H1 (cell line): ENCODE measurements around the gene CDKN2B-AS1. TPM values are rescaled to one million over a fixed set of nuclear protein-coding genes. Genes with fewer than 3 reads are reported as not detected.

Experiments used
- CTCF ChIA-PET: fragments of 300-600 bp; sonication (Branson Sonifier 250); formaldehyde crosslinking; loops from one replicate; lab custom pipeline; 2021; ENCODE audit not compliant: partially characterized antibody; lab: Charles Lee
- POLR2A ChIA-PET: fragments of 300-600 bp; sonication (Branson Sonifier 250); formaldehyde crosslinking; loops from one replicate; lab custom pipeline; 2021; ENCODE audit warnings: inconsistent platforms; ENCODE audit not compliant: partially characterized antibody; lab: Charles Lee
- DNase-seq, 2 experiments: peaks; one replicate each; pipeline versions ENCODE4 v3.0.0 to v3.0.0-alpha.2; 2010 to 2022; ENCODE audit warnings: low spot score in 2 of 2, low read depth in 1 of 2, mixed read lengths in 1 of 2
- FAIRE-seq: peaks from 2 replicates; lab custom pipeline; 2011; peaks lifted over from hg19 to GRCh38; lab: Jason Lieb, UNC
- H2AFZ ChIP-seq: 2 replicates; pipeline ENCODE4 v1.8.1; 2012; ENCODE audit warnings: low read length, inconsistent platforms
- H2AK5ac ChIP-seq: 2 replicates; pipeline ENCODE4 v1.6.1; 2013; ENCODE audit warnings: low read depth, low read length
- H2BK120ac ChIP-seq: replicated peaks from 2 replicates; pipeline ENCODE3; 2013; ENCODE audit warnings: low read depth, low read length, inconsistent platforms
- H2BK12ac ChIP-seq: 2 replicates; pipeline ENCODE4 v1.6.1; 2013; ENCODE audit warnings: low read depth, low read length
- H2BK15ac ChIP-seq: 2 replicates; pipeline ENCODE4 v1.6.1; 2013; ENCODE audit warnings: low read length
- H2BK20ac ChIP-seq: 2 replicates; pipeline ENCODE4 v1.6.1; 2013; ENCODE audit warnings: low read length
- H2BK5ac ChIP-seq: 2 replicates; pipeline ENCODE4 v1.6.1; 2013; ENCODE audit warnings: low read depth, low read length
- H3K14ac ChIP-seq: 2 replicates; pipeline ENCODE4 v1.6.1; 2013; ENCODE audit warnings: inconsistent platforms; ENCODE audit not compliant: insufficient read length
- H3K18ac ChIP-seq: 2 replicates; pipeline ENCODE4 v1.6.1; 2013; ENCODE audit warnings: low read length; ENCODE audit errors: extremely low read depth
- H3K23ac ChIP-seq: 2 replicates; pipeline ENCODE4 v1.6.1; 2013; ENCODE audit warnings: inconsistent platforms; ENCODE audit not compliant: insufficient read length
- H3K23me2 ChIP-seq: 2 replicates; pipeline ENCODE4 v1.6.1; 2013; ENCODE audit warnings: low read depth, low read length
- H3K27ac ChIP-seq: 2 replicates; pipeline ENCODE4 v1.6.1; 2011; ENCODE audit warnings: low read depth, low read length, inconsistent platforms
- H3K27me3 ChIP-seq, 4 experiments: replicated peaks in 1 of 4; 1 replicate in 1 of 4; 2 replicates in 3 of 4; pipeline versions ENCODE4 v1.6.1 to v1.8.1; 2011 to 2013; ENCODE audit warnings: low read length in 3 of 4, mild to moderate bottlenecking in 3 of 4, inconsistent platforms in 2 of 4, mixed read lengths in 2 of 4, moderate library complexity in 1 of 4; ENCODE audit not compliant: control insufficient read depth in 3 of 4, insufficient read depth in 3 of 4; ENCODE audit errors: extremely low read depth in 1 of 4
- H3K36me3 ChIP-seq, 4 experiments: 2 replicates each; pipeline versions ENCODE4 v1.6.1 to v1.8.1; 2011 to 2013; ENCODE audit warnings: mild to moderate bottlenecking in 4 of 4, low read length in 3 of 4, moderate library complexity in 2 of 4, control low read depth in 1 of 4, inconsistent platforms in 1 of 4; ENCODE audit not compliant: insufficient read depth in 4 of 4, control insufficient read depth in 2 of 4
- H3K4ac ChIP-seq: replicated peaks from 2 replicates; pipeline ENCODE3; 2013; ENCODE audit warnings: low read length, low read depth, mixed read lengths, inconsistent platforms; ENCODE audit not compliant: insufficient read length
- H3K4me1 ChIP-seq, 4 experiments: replicated peaks in 1 of 4; 1 replicate in 1 of 4; 2 replicates in 3 of 4; pipeline versions ENCODE4 v1.6.1 to v1.8.1; 2011 to 2013; ENCODE audit warnings: low read length in 3 of 4, inconsistent platforms in 2 of 4, mixed read lengths in 1 of 4; ENCODE audit not compliant: insufficient read depth in 4 of 4, control insufficient read depth in 3 of 4
- H3K4me2 ChIP-seq, 2 experiments: 2 replicates each; pipeline versions ENCODE4 v1.6.1 to v1.8.1; 2011 to 2013; ENCODE audit warnings: low read depth in 2 of 2, low read length in 2 of 2, control low read depth in 1 of 2, inconsistent platforms in 1 of 2, mild to moderate bottlenecking in 1 of 2; ENCODE audit not compliant: insufficient read depth in 1 of 2
- H3K4me3 ChIP-seq, 4 experiments: fragments of 200-600, 300-600 bp in 1 of 4; sonication (generic), shearing (Covaris generic), sonication (Bioruptor Twin) in 1 of 4; 2 replicates each; pipeline versions ENCODE4 v1.5.1 to v1.8.1; 2011 to 2016; ENCODE audit warnings: low read length in 4 of 4, low read depth in 3 of 4, control low read depth in 2 of 4, inconsistent platforms in 2 of 4, mild to moderate bottlenecking in 2 of 4, mixed read lengths in 1 of 4, moderate library complexity in 1 of 4; ENCODE audit not compliant: insufficient read depth in 2 of 4; ENCODE audit errors: extremely low read depth in 1 of 4
- H3K56ac ChIP-seq: replicated peaks from 2 replicates; pipeline ENCODE3; 2013; ENCODE audit warnings: low read depth, mild to moderate bottlenecking, mixed read lengths, low read length, inconsistent platforms; ENCODE audit not compliant: insufficient read length
- H3K79me1 ChIP-seq: 2 replicates; pipeline ENCODE4 v1.6.1; 2013; ENCODE audit warnings: low read depth, low read length, control low read depth
- H3K79me2 ChIP-seq, 2 experiments: 2 replicates each; pipeline versions ENCODE4 v1.6.1 to v1.8.1; 2012 to 2013; ENCODE audit warnings: low read length in 2 of 2, mild to moderate bottlenecking in 2 of 2, inconsistent platforms in 1 of 2; ENCODE audit not compliant: insufficient read depth in 2 of 2, control insufficient read depth in 1 of 2
- H3K9ac ChIP-seq, 4 experiments: replicated peaks in 1 of 4; 1 replicate in 1 of 4; 2 replicates in 3 of 4; pipeline versions ENCODE4 v1.6.1 to v1.8.1; 2011 to 2013; ENCODE audit warnings: low read depth in 3 of 4, low read length in 3 of 4, control low read depth in 2 of 4, mild to moderate bottlenecking in 2 of 4, moderate library complexity in 2 of 4, inconsistent platforms in 1 of 4; ENCODE audit errors: extremely low read depth in 1 of 4
- H3K9me3 ChIP-seq, 2 experiments: 2 replicates each; pipeline versions ENCODE4 v1.6.1 to v1.8.1; 2012 to 2013; ENCODE audit warnings: mild to moderate bottlenecking in 2 of 2, moderate library complexity in 2 of 2, control low read depth in 1 of 2, inconsistent platforms in 1 of 2, low read depth in 1 of 2, low read length in 1 of 2, mixed read lengths in 1 of 2; ENCODE audit not compliant: insufficient read depth in 2 of 2
- H4K20me1 ChIP-seq, 2 experiments: replicated peaks in 1 of 2; 2 replicates each; pipeline versions ENCODE3 to v1.8.1; 2011 to 2013; ENCODE audit warnings: inconsistent platforms in 2 of 2, low read length in 2 of 2, mild to moderate bottlenecking in 1 of 2; ENCODE audit not compliant: insufficient read depth in 2 of 2, control insufficient read depth in 1 of 2
- H4K5ac ChIP-seq: 2 replicates; pipeline ENCODE4 v1.6.1; 2013; ENCODE audit warnings: low read length, low read depth, mixed read lengths, inconsistent platforms; ENCODE audit not compliant: insufficient read length
- H4K8ac ChIP-seq: 2 replicates; pipeline ENCODE4 v1.8.0; 2013; ENCODE audit warnings: mild to moderate bottlenecking, moderate library complexity, low read length, inconsistent platforms; ENCODE audit not compliant: insufficient read depth; ENCODE audit errors: extremely low read depth
- H4K91ac ChIP-seq: replicated peaks from 2 replicates; pipeline ENCODE3; 2013; ENCODE audit warnings: low read length, mixed read lengths, inconsistent platforms; ENCODE audit not compliant: insufficient read length
- CREB1 ChIP-seq: IDR thresholded peaks from 2 replicates; pipeline ENCODE4 v1.6.1; 2012; ENCODE audit warnings: inconsistent platforms
- CTBP2 ChIP-seq: IDR thresholded peaks from 2 replicates; pipeline ENCODE4 v1.7.0; 2011; ENCODE audit warnings: borderline replicate concordance, mild to moderate bottlenecking, moderate library complexity, mixed read lengths, low read length; ENCODE audit not compliant: insufficient read depth, insufficient read length
- EGR1 ChIP-seq: IDR thresholded peaks from 2 replicates; pipeline ENCODE4 v1.6.1; 2011; ENCODE audit warnings: low read depth, low read length, borderline replicate concordance
- GTF2F1 ChIP-seq: IDR thresholded peaks from 2 replicates; pipeline ENCODE4 v1.6.1; 2012; ENCODE audit warnings: low read depth, low read length, improper control_type of control experiment, borderline replicate concordance
- JUND ChIP-seq: IDR thresholded peaks from 2 replicates; pipeline ENCODE4 v1.6.1; 2011; ENCODE audit warnings: mild to moderate bottlenecking, improper control_type of control experiment, low read length
- NANOG ChIP-seq: IDR thresholded peaks from 2 replicates; pipeline ENCODE4 v1.6.1; 2011; ENCODE audit warnings: low read length, low read depth, mild to moderate bottlenecking, inconsistent platforms; ENCODE audit not compliant: insufficient read depth, poor library complexity, severe bottlenecking
- POU5F1 ChIP-seq: IDR thresholded peaks from 2 replicates; pipeline ENCODE4 v1.6.1; 2011; ENCODE audit warnings: low read depth, mild to moderate bottlenecking, low read length, moderate library complexity
- RFX5 ChIP-seq: IDR thresholded peaks from 2 replicates; pipeline ENCODE4 v1.6.1; 2011; ENCODE audit warnings: low read depth, low read length, improper control_type of control experiment, borderline replicate concordance
- RNF2 ChIP-seq: fragments of 200-900, 300-1000 bp; sonication (generic); IDR thresholded peaks from 2 replicates; pipeline ENCODE4 v1.7.1; 2016; ENCODE audit warnings: borderline replicate concordance, low read depth, mild to moderate bottlenecking, antibody characterized with exemption, low read length; ENCODE audit not compliant: poor library complexity, severe bottlenecking; ENCODE audit errors: missing control alignments
- SIN3A ChIP-seq, 2 experiments: IDR thresholded peaks in 1 of 2; conservative IDR thresholded peaks in 1 of 2; 2 replicates each; pipeline ENCODE4 v1.6.1; 2011 to 2012; ENCODE audit warnings: low read length in 2 of 2, improper control_type of control experiment in 1 of 2, low read depth in 1 of 2, mild to moderate bottlenecking in 1 of 2
- SIRT6 ChIP-seq: IDR thresholded peaks from one replicate; pipeline ENCODE4 v1.7.1; 2012; ENCODE audit warnings: low read length, inconsistent platforms
- SRF ChIP-seq: IDR thresholded peaks from 2 replicates; pipeline ENCODE4 v1.6.1; 2011; ENCODE audit warnings: mild to moderate bottlenecking, low read depth, low read length, moderate library complexity
- TBP ChIP-seq: IDR thresholded peaks from 2 replicates; pipeline ENCODE4 v1.6.1; 2011; ENCODE audit warnings: low read depth, low read length, improper control_type of control experiment
- TCF12 ChIP-seq: IDR thresholded peaks from 2 replicates; pipeline ENCODE4 v1.6.1; 2011; ENCODE audit warnings: low read depth, mild to moderate bottlenecking, low read length
- WGBS, 2 experiments: shearing (Covaris generic) in 1 of 2; methylation state at CpG; one replicate each; pipeline versions ENCODE4 v1.1.6 to v1.1.7; 2013 to 2015; ENCODE audit warnings: low lambda C conversion rate in 2 of 2, mixed read lengths in 2 of 2, inconsistent platforms in 1 of 2, low coverage in 1 of 2, missing lambda C conversion rate in 1 of 2; ENCODE audit not compliant: insufficient replicate concordance in 2 of 2, insufficient coverage in 1 of 2, insufficient read length in 1 of 2; ENCODE audit errors: extremely low coverage in 1 of 2, missing lambda C conversion rate in 1 of 2; 5-methylcytosine and 5-hydroxymethylcytosine counted together
- polyA plus RNA-seq, 7 experiments: library from polyadenylated mRNA; depleted of rRNA in 3 of 7; stranded (reverse) in 5 of 7; unstranded in 2 of 7; fragments of >200 nt in 5 of 7; fragments of 200-250 nt in 2 of 7; gene quantifications; 1 replicate in 5 of 7; 2 replicates in 1 of 7; 4 replicates in 1 of 7; pipeline versions ENCODE4 v1.2.1 to v1.2.3, GENCODE V29; 2011 to 2013; ENCODE audit warnings: missing spikeins in 2 of 7, mixed read lengths in 2 of 7
- total RNA-seq: library from RNA; stranded (reverse); fragmentation: NEBNext Ultra II Directional; extraction: Animal tissue kit (Norgen Biotek cat#: 25700); gene quantifications from 2 replicates; pipeline ENCODE4 v1.2.1, GENCODE V29; 2021

The CDKN2B-AS1 gene
- total and polyA plus RNA-seq, 2 of the 8 experiments (the other 6 are each of a cell fraction or from before 2014, with no cell fraction given) = not detected

DNA sequence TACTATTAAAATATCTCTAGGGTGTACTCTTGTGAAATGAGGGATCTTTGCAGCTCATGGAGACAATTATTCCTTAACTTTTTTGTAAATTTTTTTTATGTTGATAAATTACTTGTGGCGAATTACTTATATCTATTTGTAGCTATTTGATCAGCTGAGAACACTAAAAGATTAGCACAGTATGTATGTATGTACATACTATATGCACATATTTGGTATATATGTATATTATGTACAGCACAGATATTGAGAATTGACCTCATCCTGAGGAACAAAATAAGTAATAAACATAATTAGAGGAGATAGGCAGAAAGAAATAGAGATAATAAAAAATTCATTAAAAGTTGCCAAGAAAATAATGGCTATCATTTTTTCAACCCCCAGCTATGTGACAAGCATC is 12.2 kb upstream of the CDKN2B-AS1 start:
- POLR2A ChIA-PET = interaction anchor here (0.6 kb wide), 1 partner anchor 11 kb away, joined by 3 read pairs; no protein-coding TSS in a partner anchor
- CTCF ChIA-PET = interaction anchor here (0.6 to 2.4 kb wide), 4 partner anchors 9 to 273 kb away, joined by 3 to 14 read pairs (median 3); partner anchors contain the start of gene CDKN2B
- H3K27me3 ChIP-seq = peaks cover 18 to 51% (median 28%) of the 10 kb centered on the region in 4 experiments
- TF ChIP-seq NANOG = no peak
- TF ChIP-seq EGR1 = no peak
- TF ChIP-seq CREB1 = no peak
- no peak for TF ChIP-seq POU5F1
- TF ChIP-seq TBP = no peak
- no peak for TF ChIP-seq RFX5
- TF ChIP-seq CTBP2 = no peak
- no peak for TF ChIP-seq SIN3A (conservative IDR thresholded peaks at IDR 0.05 in 1 of 2, IDR thresholded peaks at IDR 0.05 in 1 of 2; ENCODE audit: low read depth in 1 of 2, low read length in 2 of 2)
- no peak for TF ChIP-seq JUND
- no peak for TF ChIP-seq TCF12
- no peak for TF ChIP-seq SRF
- TF ChIP-seq SIRT6 = no peak
- no peak for TF ChIP-seq GTF2F1
- TF ChIP-seq RNF2 = no peak

More for the DNA sequence above, 12.2 kb upstream of the CDKN2B-AS1 start:
- H2BK20ac ChIP-seq = no peak overlapping the region
- no peaks in the 10 kb centered on the region for H3K9me3 ChIP-seq
- no peak overlapping the region for H4K5ac ChIP-seq
- no peaks in the 10 kb centered on the region for H3K79me2 ChIP-seq
- no peak overlapping the region for H2AFZ ChIP-seq
- FAIRE-seq = no peak
- H2BK120ac ChIP-seq = no peak overlapping the region
- no peaks in the 10 kb centered on the region for H3K79me1 ChIP-seq
- H3K14ac ChIP-seq = no peak overlapping the region
- no peak for DNase-seq
- WGBS, 2 experiments = 76% methylated on average over 1 of the region's 1 CpG; no CpG with 5 or more reads in 1 of the 2 experiments
- no peak overlapping the region for H3K9ac ChIP-seq
- H2BK12ac ChIP-seq = no peak overlapping the region
- H3K36me3 ChIP-seq = no peaks in the 10 kb centered on the region
- H2BK15ac ChIP-seq = no peak overlapping the region
- no peak overlapping the region for H3K4me3 ChIP-seq
- no peaks in the 10 kb centered on the region for H3K4me1 ChIP-seq
- no peak overlapping the region for H3K18ac ChIP-seq
- no peak overlapping the region for H2AK5ac ChIP-seq
- no peak overlapping the region for H3K23ac ChIP-seq
- no peak overlapping the region for H3K4ac ChIP-seq
- H4K91ac ChIP-seq = no peak overlapping the region
- H3K27ac ChIP-seq = no peak overlapping the region
- H3K23me2 ChIP-seq = no peaks in the 10 kb centered on the region
- no peak overlapping the region for H2BK5ac ChIP-seq
- H3K4me2 ChIP-seq = no peak overlapping the region
- H4K8ac ChIP-seq = no peak overlapping the region
- H4K20me1 ChIP-seq = no peaks in the 10 kb centered on the region
- H3K56ac ChIP-seq = no peak overlapping the region
